Retinal pigment epithelial cell (primary cell): ENCODE results near the gene NBEA.

ENCODE experiments used
- DNase-seq: peaks from one replicate; pipeline ENCODE4 v3.0.0-alpha.2; 2010; ENCODE audit warnings: low read depth
- H3K4me3 ChIP-seq: 2 replicates; pipeline ENCODE4 v1.5.1; 2011; ENCODE audit warnings: mild to moderate bottlenecking, low read length, control low read depth, moderate library complexity
- TF ChIP-seq, protein P1 (sequence below): conservative IDR thresholded peaks from 2 replicates; pipeline ENCODE4 v1.5.1; 2011; ENCODE audit warnings: low read depth, low read length, control low read depth, inconsistent platforms

The NBEA gene

GRCh38 chr13:35164324-35164932 lies 222.4 kb downstream of the NBEA start:
- DNase-seq, result peak; percentile 7
- H3K4me3 ChIP-seq, result no peak overlapping the region
- TF ChIP-seq, protein P1, sequence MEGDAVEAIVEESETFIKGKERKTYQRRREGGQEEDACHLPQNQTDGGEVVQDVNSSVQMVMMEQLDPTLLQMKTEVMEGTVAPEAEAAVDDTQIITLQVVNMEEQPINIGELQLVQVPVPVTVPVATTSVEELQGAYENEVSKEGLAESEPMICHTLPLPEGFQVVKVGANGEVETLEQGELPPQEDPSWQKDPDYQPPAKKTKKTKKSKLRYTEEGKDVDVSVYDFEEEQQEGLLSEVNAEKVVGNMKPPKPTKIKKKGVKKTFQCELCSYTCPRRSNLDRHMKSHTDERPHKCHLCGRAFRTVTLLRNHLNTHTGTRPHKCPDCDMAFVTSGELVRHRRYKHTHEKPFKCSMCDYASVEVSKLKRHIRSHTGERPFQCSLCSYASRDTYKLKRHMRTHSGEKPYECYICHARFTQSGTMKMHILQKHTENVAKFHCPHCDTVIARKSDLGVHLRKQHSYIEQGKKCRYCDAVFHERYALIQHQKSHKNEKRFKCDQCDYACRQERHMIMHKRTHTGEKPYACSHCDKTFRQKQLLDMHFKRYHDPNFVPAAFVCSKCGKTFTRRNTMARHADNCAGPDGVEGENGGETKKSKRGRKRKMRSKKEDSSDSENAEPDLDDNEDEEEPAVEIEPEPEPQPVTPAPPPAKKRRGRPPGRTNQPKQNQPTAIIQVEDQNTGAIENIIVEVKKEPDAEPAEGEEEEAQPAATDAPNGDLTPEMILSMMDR, result peak; percentile 55

- H3K4me3 ChIP-seq, result no peak overlapping the region
- DNase-seq, result no peak
- TF ChIP-seq, protein P1, result no peak
These were observed 223.1 kb downstream of the NBEA start for GRCh38 chr13:35165205-35165604.

GRCh38 chr13:35179494-35179893 lies 237.4 kb downstream of the NBEA start:
- TF ChIP-seq, protein P1, result no peak
- H3K4me3 ChIP-seq, result no peak overlapping the region
- DNase-seq, result peak; percentile 35

- TF ChIP-seq, protein P1, result no peak
- H3K4me3 ChIP-seq, result no peak overlapping the region
- DNase-seq, result no peak
These were observed 238.0 kb downstream of the NBEA start for GRCh38 chr13:35179920-35180663.

DNA sequence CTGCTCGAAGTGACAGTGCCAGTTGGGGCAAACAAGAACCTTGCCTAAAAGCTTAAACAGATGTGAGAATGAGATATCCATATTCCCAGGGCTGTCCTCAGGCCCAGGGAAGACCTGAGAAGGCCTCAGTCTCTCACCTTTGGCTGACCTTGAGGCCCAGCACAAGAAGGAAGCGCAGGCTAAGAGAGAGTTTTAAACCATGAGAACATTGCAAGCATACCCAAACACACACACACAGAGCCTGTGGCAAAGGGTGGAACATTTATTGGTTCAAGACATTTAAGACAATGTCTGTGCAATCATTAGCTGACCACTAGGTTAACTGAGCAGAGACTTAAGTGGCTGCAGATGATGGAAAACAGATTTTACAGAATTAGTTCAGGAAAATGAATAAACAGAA lies 248.2 kb downstream of the NBEA start:
- no peak for DNase-seq
- no peak overlapping the region for H3K4me3 ChIP-seq
- TF ChIP-seq, protein P1, result no peak

DNA sequence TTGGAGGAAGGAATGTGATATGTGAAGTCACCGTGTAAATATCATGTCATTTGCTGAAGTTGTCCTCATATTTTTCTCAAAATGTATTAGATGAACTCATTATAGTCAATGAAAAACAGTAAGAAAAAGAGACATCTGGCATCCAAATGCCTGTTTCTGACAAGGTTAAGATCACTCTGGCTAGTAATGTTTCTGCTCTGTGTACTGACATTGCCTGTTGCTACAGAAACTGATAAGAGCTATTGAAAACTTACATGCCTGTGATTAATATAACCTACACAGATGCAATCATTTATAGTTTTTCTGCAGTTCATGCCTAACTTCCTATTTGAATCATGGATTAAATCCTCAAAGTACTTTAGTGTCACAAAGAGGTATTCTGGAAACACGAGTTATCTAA lies 249.8 kb downstream of the NBEA start:
- TF ChIP-seq, protein P1, result no peak
- no peak for DNase-seq
- no peak overlapping the region for H3K4me3 ChIP-seq

GRCh38 chr13:35198613-35199200 lies 256.6 kb downstream of the NBEA start:
- no peak for DNase-seq
- TF ChIP-seq, protein P1, result no peak
- no peak overlapping the region for H3K4me3 ChIP-seq
